ENCODE results near the gene UGT2A3.

DNA sequence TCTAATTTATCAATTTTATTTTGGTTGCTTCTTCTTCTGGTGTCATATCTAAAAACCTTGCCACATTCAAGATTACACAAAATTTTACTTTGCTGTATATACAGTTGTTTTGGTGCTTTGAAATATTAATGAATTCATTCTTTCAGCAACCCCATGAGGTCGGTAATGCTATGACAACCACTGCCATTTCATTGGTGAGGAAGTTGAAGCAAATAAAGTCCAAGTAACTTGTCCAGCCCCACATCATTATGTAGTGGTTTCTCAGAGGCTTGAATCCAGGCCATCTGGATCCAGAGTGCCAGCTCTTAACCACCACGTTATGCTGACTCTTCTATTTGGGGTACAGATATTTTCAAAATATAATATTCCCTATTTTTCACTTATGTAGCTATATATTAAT is 42.2 kb downstream of the UGT2A3 start:
- no peak for TF ChIP-seq POLR2A (IDR thresholded peaks at IDR 0.05)
- TF ChIP-seq, protein P1, sequence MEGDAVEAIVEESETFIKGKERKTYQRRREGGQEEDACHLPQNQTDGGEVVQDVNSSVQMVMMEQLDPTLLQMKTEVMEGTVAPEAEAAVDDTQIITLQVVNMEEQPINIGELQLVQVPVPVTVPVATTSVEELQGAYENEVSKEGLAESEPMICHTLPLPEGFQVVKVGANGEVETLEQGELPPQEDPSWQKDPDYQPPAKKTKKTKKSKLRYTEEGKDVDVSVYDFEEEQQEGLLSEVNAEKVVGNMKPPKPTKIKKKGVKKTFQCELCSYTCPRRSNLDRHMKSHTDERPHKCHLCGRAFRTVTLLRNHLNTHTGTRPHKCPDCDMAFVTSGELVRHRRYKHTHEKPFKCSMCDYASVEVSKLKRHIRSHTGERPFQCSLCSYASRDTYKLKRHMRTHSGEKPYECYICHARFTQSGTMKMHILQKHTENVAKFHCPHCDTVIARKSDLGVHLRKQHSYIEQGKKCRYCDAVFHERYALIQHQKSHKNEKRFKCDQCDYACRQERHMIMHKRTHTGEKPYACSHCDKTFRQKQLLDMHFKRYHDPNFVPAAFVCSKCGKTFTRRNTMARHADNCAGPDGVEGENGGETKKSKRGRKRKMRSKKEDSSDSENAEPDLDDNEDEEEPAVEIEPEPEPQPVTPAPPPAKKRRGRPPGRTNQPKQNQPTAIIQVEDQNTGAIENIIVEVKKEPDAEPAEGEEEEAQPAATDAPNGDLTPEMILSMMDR (IDR thresholded peaks at IDR 0.05) = no peak
